HEK293 (cell line): ENCODE data around the gene NREP.
"Not testable (repeated sequence)": the region's sequence is repeated elsewhere in the genome, so short reads cannot be mapped to it uniquely, and the experiment has no call there.

ENCODE experiments used
- CTCF ChIA-PET: fragments of 350-600 bp; formaldehyde crosslinking; extraction: SDS; loops from one replicate; lab custom pipeline; 2021; ENCODE audit warnings: antibody characterized with exemption; lab: Yijun Ruan, JAX
- POLR2A ChIA-PET: fragments of 300-600 bp; formaldehyde crosslinking; extraction: SDS; loops from one replicate; lab custom pipeline; 2020; ENCODE audit warnings: antibody characterized with exemption, inconsistent platforms; lab: Yijun Ruan, JAX
- H3K27ac ChIP-seq: fragments of 200-500 bp; sonication (Bioruptor generic); 2 replicates; pipeline ENCODE4 v1.5.1; 2014; ENCODE audit warnings: low read depth, low read length, control low read depth, inconsistent platforms; ENCODE audit errors: extremely low read depth
- H3K36me3 ChIP-seq, 2 experiments: fragments of 200-500 bp in 1 of 2; sonication (Bioruptor generic) in 1 of 2; 1 replicate in 1 of 2; 2 replicates in 1 of 2; pipeline ENCODE4 v1.5.1; 2014 to 2017; ENCODE audit warnings: inconsistent platforms in 2 of 2, low read length in 2 of 2; ENCODE audit not compliant: control insufficient read depth in 2 of 2, insufficient read depth in 1 of 2
- H3K4me1 ChIP-seq: fragments of 200-500 bp; sonication (Bioruptor generic); 2 replicates; pipeline ENCODE4 v1.5.1; 2014; ENCODE audit warnings: mild to moderate bottlenecking, low read length, inconsistent platforms; ENCODE audit not compliant: control insufficient read depth, insufficient read depth
- H3K4me3 ChIP-seq: 2 replicates; pipeline ENCODE4 v1.5.1; 2011; ENCODE audit warnings: low read depth, mild to moderate bottlenecking, control low read depth, low read length, moderate library complexity
- H3K9me3 ChIP-seq: fragments of 200-500 bp; sonication (Bioruptor generic); 2 replicates; pipeline ENCODE4 v1.5.1; 2014; ENCODE audit warnings: low read depth, low read length, inconsistent platforms; ENCODE audit not compliant: control insufficient read depth, insufficient read depth
- HIC1 ChIP-seq: fragments of 450-650 bp; formaldehyde crosslinking; IDR thresholded peaks from 2 replicates; pipeline ENCODE4 v1.5.1; 2016; ENCODE audit warnings: missing biosample characterization, missing genetic modification characterization
- ZNF223 ChIP-seq: fragments of 450-650 bp; formaldehyde crosslinking; IDR thresholded peaks from 2 replicates; pipeline ENCODE4 v1.5.1; 2016; ENCODE audit warnings: missing biosample characterization, missing genetic modification characterization
- ZNF24 ChIP-seq: fragments of 450-650 bp; formaldehyde crosslinking; IDR thresholded peaks from 2 replicates; pipeline ENCODE4 v1.5.1; 2016; ENCODE audit warnings: missing biosample characterization, missing genetic modification characterization
- ZNF37A ChIP-seq: fragments of 450-650 bp; IDR thresholded peaks from 2 replicates; pipeline ENCODE4 v1.5.1; 2018; ENCODE audit warnings: missing biosample characterization, missing genetic modification characterization
- ZNF501 ChIP-seq: fragments of 450-650 bp; formaldehyde crosslinking; IDR thresholded peaks from 2 replicates; pipeline ENCODE4 v1.5.1; 2016; ENCODE audit warnings: missing biosample characterization, missing genetic modification characterization
- ZNF639 ChIP-seq: fragments of 450-650 bp; formaldehyde crosslinking; IDR thresholded peaks from 2 replicates; pipeline ENCODE4 v1.5.1; 2016; ENCODE audit warnings: missing biosample characterization, missing genetic modification characterization
- ZNF692 ChIP-seq: fragments of 450-650 bp; formaldehyde crosslinking; IDR thresholded peaks from 2 replicates; pipeline ENCODE4 v1.5.1; 2016; ENCODE audit warnings: missing biosample characterization, missing genetic modification characterization
- ZNF791 ChIP-seq: fragments of 450-650 bp; formaldehyde crosslinking; IDR thresholded peaks from 2 replicates; pipeline ENCODE4 v1.5.1; 2016; ENCODE audit warnings: missing biosample characterization, missing genetic modification characterization
- TF ChIP-seq, protein P1 (sequence below): fragments of 450-650 bp; formaldehyde crosslinking; IDR thresholded peaks from 2 replicates; pipeline ENCODE4 v1.5.1; 2016; ENCODE audit warnings: missing biosample characterization, missing genetic modification characterization, borderline replicate concordance
- TF ChIP-seq, protein P2 (sequence below): fragments of 450-650 bp; formaldehyde crosslinking; IDR thresholded peaks from 2 replicates; pipeline ENCODE4 v1.5.1; 2017; ENCODE audit warnings: missing biosample characterization, missing genetic modification characterization

Gene NREP

GRCh38 chr5:111719773-111720172, 37.2 kb downstream of the NREP start:
- Histone ChIP-seq H3K4me3 (no peak overlapping the region), H3K36me3 (no peaks in the 10 kb centered on the region), H3K4me1 (no peaks in the 10 kb centered on the region), H3K27ac (no peak overlapping the region), H3K9me3 (no peaks in the 10 kb centered on the region)
- TF ChIP-seq HIC1 (tag by site-specific recombination): no peak
- TF ChIP-seq, protein P1, sequence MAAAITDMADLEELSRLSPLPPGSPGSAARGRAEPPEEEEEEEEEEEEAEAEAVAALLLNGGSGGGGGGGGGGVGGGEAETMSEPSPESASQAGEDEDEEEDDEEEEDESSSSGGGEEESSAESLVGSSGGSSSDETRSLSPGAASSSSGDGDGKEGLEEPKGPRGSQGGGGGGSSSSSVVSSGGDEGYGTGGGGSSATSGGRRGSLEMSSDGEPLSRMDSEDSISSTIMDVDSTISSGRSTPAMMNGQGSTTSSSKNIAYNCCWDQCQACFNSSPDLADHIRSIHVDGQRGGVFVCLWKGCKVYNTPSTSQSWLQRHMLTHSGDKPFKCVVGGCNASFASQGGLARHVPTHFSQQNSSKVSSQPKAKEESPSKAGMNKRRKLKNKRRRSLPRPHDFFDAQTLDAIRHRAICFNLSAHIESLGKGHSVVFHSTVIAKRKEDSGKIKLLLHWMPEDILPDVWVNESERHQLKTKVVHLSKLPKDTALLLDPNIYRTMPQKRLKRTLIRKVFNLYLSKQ (tag by site-specific recombination): no peak
- TF ChIP-seq ZNF692: no peak
- POLR2A ChIA-PET: no interaction called here
- CTCF ChIA-PET: no interaction called here

GRCh38 chr5:111716789-111717188, 40.2 kb downstream of the NREP start:
- POLR2A ChIA-PET: not testable (repeated sequence)
- CTCF ChIA-PET: interaction anchor here (0.6 to 1.1 kb wide), 2 partner anchors 166 to 461 kb away, joined by 3 to 6 read pairs; no protein-coding TSS in a partner anchor

DNA sequence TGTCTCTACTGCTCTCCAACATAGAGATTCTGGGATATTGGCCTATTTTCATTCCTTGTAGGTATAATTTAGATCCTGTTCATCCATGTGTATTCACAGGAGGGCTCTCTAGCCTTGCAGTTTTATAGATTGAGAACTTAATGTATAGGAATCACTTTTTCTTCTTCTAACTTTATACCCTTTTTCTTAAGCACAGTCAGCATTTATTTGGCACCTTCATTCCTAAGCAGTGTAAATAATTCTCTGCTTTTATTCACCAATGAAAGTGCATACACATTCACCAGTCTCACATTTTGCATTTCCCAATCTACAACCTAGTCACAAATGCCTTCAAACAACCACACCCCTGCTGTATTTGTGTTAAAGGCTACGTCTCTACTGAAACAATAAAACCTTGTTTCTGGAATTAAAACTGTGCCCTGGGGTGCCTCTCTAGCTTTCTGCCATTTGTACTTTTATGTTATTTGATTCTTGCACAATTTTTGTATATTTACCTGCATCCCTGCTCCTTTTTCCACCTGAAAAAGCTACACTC, 49.3 kb downstream of the NREP start:
- no peaks in the 10 kb centered on the region for H3K36me3 ChIP-seq
- no peaks in the 10 kb centered on the region for H3K9me3 ChIP-seq
- H3K27ac ChIP-seq: no peak overlapping the region
- ChIA-PET POLR2A (no interaction called here), CTCF (interaction anchor here (1.5 kb wide), 1 partner anchor 157 kb away, joined by 6 read pairs; no protein-coding TSS in a partner anchor)
- peaks cover 7% of the 10 kb centered on the region; the same call in 1 of the 2 replicates for H3K4me1 ChIP-seq
- TF ChIP-seq ZNF639 (tag by site-specific recombination) (no peak), ZNF223 (tag by site-specific recombination) (no peak), ZNF37A (tag by site-specific recombination) (no peak), ZNF24 (tag by site-specific recombination) (no peak), ZNF501 (no peak), ZNF791 (no peak)
- TF ChIP-seq, protein P2, sequence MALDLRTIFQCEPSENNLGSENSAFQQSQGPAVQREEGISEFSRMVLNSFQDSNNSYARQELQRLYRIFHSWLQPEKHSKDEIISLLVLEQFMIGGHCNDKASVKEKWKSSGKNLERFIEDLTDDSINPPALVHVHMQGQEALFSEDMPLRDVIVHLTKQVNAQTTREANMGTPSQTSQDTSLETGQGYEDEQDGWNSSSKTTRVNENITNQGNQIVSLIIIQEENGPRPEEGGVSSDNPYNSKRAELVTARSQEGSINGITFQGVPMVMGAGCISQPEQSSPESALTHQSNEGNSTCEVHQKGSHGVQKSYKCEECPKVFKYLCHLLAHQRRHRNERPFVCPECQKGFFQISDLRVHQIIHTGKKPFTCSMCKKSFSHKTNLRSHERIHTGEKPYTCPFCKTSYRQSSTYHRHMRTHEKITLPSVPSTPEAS: no peak
- H3K4me3 ChIP-seq: no peak overlapping the region

More at GRCh38 chr5:111716789-111717188, 40.2 kb downstream of the NREP start:
- not testable (repeated sequence) for H3K4me1 ChIP-seq, H3K27ac ChIP-seq, H3K36me3 ChIP-seq, H3K9me3 ChIP-seq, H3K4me3 ChIP-seq
